Thoracic aorta (tissue), 2 donors: Measurements from ENCODE around the gene SMARCD1. TPM values are rescaled to one million over a fixed set of nuclear protein-coding genes. Genes with fewer than 3 reads are reported as not detected.

Experiments used
- ATAC-seq: fragments of 150-250 bp; one replicate; pipeline ENCODE4 v1.8.0; 2017; ENCODE audit warnings: low read depth; ENCODE audit not compliant: insufficient number of reproducible peaks, low FRiP score
- DNase-seq: peaks from one replicate; pipeline ENCODE4 v3.0.0-alpha.2; 2020; ENCODE audit warnings: low spot score
- H3K27ac ChIP-seq, 2 donors: fragments of 200-600 bp; sonication (generic); 1 replicate in 1 of 2; 2 replicates in 1 of 2; pipeline ENCODE4 v1.5.1; 2016; ENCODE audit warnings: mild to moderate bottlenecking in 2 of 2, moderate library complexity in 2 of 2
- H3K27me3 ChIP-seq: fragments of 200-600 bp; sonication (generic); replicated peaks from 2 replicates; pipeline ENCODE4 v1.6.0; 2016; ENCODE audit warnings: mild to moderate bottlenecking; ENCODE audit not compliant: insufficient read depth
- H3K36me3 ChIP-seq: fragments of 200-600 bp; sonication (generic); one replicate; pipeline ENCODE4 v1.5.1; 2016
- H3K4me1 ChIP-seq, 2 donors: fragments of 200-600 bp; sonication (generic); 1 replicate in 1 of 2; 2 replicates in 1 of 2; pipeline versions ENCODE4 v1.5.1 to v1.6.0; 2016; ENCODE audit warnings: low read depth in 2 of 2, mild to moderate bottlenecking in 1 of 2; ENCODE audit not compliant: control insufficient read depth in 1 of 2
- H3K4me3 ChIP-seq: fragments of 200-600 bp; sonication (generic); 2 replicates; pipeline ENCODE4 v1.5.1; 2016; ENCODE audit warnings: mild to moderate bottlenecking
- H3K9me3 ChIP-seq: fragments of 200-600 bp; sonication (generic); 2 replicates; pipeline ENCODE4 v1.5.1; 2016
- CTCF ChIP-seq: fragments of 200-600 bp; sonication (generic); IDR thresholded peaks from one replicate; pipeline ENCODE4 v1.5.1; 2019; ENCODE audit warnings: antibody characterized with exemption
- total RNA-seq, 2 donors: library from RNA; depleted of rRNA; stranded (reverse); fragments of >200 nt; gene quantifications; one replicate each; pipeline versions ENCODE4 v1.1.0 to v1.2.3, GENCODE V29; 2016

Gene SMARCD1
- total RNA-seq, 2 donors from 2014 or later, result 53.6 to 60.0 TPM

- Histone ChIP-seq H3K27me3 (no peaks in the 10 kb centered on the region), H3K36me3 (no peaks in the 10 kb centered on the region), H3K4me3 (peak overlapping the region; percentile 74), H3K4me1 (peaks cover 50 to 52% of the 10 kb centered on the region in 2 donors), H3K9me3 (no peaks in the 10 kb centered on the region), H3K27ac (peak overlapping the region; percentile 94 to 96)
- no peak for TF ChIP-seq CTCF
- ATAC-seq, result no peak
- no peak for DNase-seq
Observed at GRCh38 chr12:50112456-50113218, 27.5 kb downstream of the SMARCD1 start.

GRCh38 chr12:50117057-50117622 lies 32.0 kb downstream of the SMARCD1 start:
- Histone ChIP-seq H3K36me3 (peaks cover 19% of the 10 kb centered on the region), H3K9me3 (no peaks in the 10 kb centered on the region), H3K4me1 (peaks cover 36 to 38% of the 10 kb centered on the region in 2 donors), H3K27me3 (no peaks in the 10 kb centered on the region), H3K4me3 (peak overlapping the region; percentile 15), H3K27ac (peak overlapping the region; percentile 45 to 49)
- ATAC-seq, result peak; percentile 14
- TF ChIP-seq CTCF, result no peak
- DNase-seq, result no peak

GRCh38 chr12:50119387-50119786 lies 34.2 kb downstream of the SMARCD1 start:
- no peak for DNase-seq

GRCh38 chr12:50120521-50120920 lies 35.4 kb downstream of the SMARCD1 start:
- peaks cover 26% of the 10 kb centered on the region for H3K36me3 ChIP-seq
- H3K4me3 ChIP-seq, result no peak overlapping the region
- TF ChIP-seq CTCF, result no peak
- ATAC-seq (no peak), DNase-seq (no peak)
- H3K27me3 ChIP-seq, result no peaks in the 10 kb centered on the region
- no peaks in the 10 kb centered on the region for H3K9me3 ChIP-seq
- no peak overlapping the region for H3K27ac ChIP-seq
- peaks cover 19 to 30% of the 10 kb centered on the region in 2 donors for H3K4me1 ChIP-seq

More at GRCh38 chr12:50119387-50119786, 34.2 kb downstream of the SMARCD1 start:
- TF ChIP-seq CTCF, result no peak
- Histone ChIP-seq H3K36me3 (peaks cover 26% of the 10 kb centered on the region), H3K4me3 (no peak overlapping the region), H3K27ac (no peak overlapping the region), H3K27me3 (no peaks in the 10 kb centered on the region), H3K4me1 (peaks cover 21 to 23% of the 10 kb centered on the region in 2 donors), H3K9me3 (no peaks in the 10 kb centered on the region)
- no peak for ATAC-seq

- H3K4me1 ChIP-seq, result peaks cover 18 to 34% of the 10 kb centered on the region in 2 donors
- no peaks in the 10 kb centered on the region for H3K27me3 ChIP-seq
- no peak overlapping the region for H3K4me3 ChIP-seq
- ATAC-seq (no peak), DNase-seq (no peak)
- no peaks in the 10 kb centered on the region for H3K9me3 ChIP-seq
- no peak overlapping the region for H3K27ac ChIP-seq
- TF ChIP-seq CTCF, result no peak
- peaks cover 26% of the 10 kb centered on the region for H3K36me3 ChIP-seq
Observed at GRCh38 chr12:50120953-50121352, 35.8 kb downstream of the SMARCD1 start.
